ENCODE measurements around the gene TRIM4. TPM values are rescaled to one million over a fixed set of nuclear protein-coding genes. Genes with fewer than 3 reads are reported as not detected.
"Not testable (repeated sequence)": the region's sequence is repeated elsewhere in the genome, so short reads cannot be mapped to it uniquely, and the experiment has no call there.

Gene TRIM4, protein sequence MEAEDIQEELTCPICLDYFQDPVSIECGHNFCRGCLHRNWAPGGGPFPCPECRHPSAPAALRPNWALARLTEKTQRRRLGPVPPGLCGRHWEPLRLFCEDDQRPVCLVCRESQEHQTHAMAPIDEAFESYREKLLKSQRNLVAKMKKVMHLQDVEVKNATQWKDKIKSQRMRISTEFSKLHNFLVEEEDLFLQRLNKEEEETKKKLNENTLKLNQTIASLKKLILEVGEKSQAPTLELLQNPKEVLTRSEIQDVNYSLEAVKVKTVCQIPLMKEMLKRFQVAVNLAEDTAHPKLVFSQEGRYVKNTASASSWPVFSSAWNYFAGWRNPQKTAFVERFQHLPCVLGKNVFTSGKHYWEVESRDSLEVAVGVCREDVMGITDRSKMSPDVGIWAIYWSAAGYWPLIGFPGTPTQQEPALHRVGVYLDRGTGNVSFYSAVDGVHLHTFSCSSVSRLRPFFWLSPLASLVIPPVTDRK
- total RNA-seq = 22.3 and 24.0 TPM in 2 replicates

DNA sequence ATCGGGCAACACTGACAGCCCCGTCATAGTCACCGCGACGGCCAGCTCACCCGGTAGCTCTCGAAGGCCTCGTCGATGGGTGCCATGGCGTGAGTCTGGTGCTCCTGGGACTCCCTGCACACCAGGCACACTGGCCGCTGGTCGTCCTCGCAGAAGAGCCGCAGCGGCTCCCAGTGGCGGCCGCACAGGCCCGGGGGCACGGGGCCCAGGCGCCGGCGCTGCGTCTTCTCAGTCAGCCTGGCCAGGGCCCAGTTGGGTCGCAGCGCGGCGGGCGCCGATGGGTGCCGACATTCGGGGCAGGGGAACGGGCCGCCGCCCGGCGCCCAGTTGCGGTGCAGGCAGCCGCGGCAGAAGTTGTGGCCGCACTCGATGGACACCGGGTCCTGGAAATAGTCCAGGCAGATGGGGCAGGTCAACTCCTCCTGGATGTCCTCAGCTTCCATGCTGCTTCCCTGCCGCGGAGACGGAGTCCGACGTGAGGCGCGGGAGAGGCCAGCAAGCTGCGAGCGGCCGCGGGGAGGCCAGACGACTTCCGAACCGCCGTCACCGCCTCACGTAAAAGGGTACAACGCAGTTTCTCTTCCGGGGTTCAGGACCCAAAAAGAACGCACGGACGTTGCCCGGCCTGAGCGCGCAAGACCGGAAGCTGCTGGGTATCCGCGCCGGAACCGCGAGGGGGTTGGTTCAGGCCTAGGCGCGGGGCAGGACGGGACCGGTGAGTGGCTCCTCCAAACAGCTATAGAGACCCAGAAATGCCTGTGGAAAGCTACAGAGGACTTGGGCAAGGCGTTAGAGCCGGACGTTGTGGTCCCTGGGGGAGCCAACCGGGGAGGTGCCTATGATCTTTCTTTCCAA, at the start of gene TRIM4:
TRIM4 (minus strand) TSS at position 572 of the 855 bp plus-strand sequence; CDS start at position 443, 129 bp downstream.
- Mint-ChIP-seq H3K27me3 (no peaks in the 10 kb centered on the region), H3K4me1 (peaks cover 39% of the 10 kb centered on the region), H3K36me3 (ENCODE audit: low read depth) (peaks cover 44% of the 10 kb centered on the region)

DNA sequence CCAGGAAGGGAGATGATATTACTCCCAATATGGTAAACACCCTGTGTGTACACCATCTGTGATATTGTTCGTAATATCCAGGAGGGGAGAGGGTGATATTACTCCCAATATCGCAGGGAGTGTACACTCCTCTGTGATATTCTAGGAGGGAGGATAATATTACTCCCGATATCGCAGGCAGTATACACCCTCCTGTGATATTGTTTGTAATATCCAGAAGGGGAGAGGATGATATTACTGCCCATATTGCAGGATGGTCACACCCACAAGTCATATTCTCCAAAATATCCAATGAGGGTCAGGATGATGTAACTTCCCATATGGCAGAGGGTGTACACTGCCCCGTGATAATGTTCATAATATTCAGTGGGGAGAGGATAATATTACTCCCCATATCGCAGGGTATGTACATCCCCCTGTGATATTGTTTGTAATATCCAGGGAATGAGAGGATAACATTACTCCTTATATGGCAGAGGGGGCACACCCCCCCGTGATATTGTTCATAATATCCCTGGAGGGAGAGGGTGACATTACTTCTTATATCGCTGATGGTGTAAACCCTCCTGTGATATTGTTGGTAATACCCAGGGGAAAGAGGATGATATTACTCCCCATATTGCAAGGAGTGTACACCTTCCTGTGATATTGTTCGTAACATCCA, 39.4 kb upstream of the TRIM4 start:
- Mint-ChIP-seq H3K36me3 (ENCODE audit: low read depth) (no peaks in the 10 kb centered on the region), H3K27ac (no peak overlapping the region), H3K4me1 (no peaks in the 10 kb centered on the region), H3K9me3 (no peaks in the 10 kb centered on the region), H3K27me3 (peaks cover 5% of the 10 kb centered on the region), H3K4me3 (no peak overlapping the region)
- DNase-seq = no peak
- intact Hi-C loops (cut with micrococcal nuclease) = no loop called here

More for the DNA sequence above, at the start of gene TRIM4:
- Mint-ChIP-seq H3K27ac (peak within 1 kb of the TSS; percentile 92), H3K4me3 (peak within 1 kb of the TSS; percentile 95), H3K9me3 (no peaks in the 10 kb centered on the region)
- DNase-seq = peak; percentile 97
- intact Hi-C loops (cut with micrococcal nuclease) = loop anchor here (1.0 to 2.0 kb wide), 2 partner anchors 162 to 414 kb away; partner anchors contain the start of gene ZNF3

DNA sequence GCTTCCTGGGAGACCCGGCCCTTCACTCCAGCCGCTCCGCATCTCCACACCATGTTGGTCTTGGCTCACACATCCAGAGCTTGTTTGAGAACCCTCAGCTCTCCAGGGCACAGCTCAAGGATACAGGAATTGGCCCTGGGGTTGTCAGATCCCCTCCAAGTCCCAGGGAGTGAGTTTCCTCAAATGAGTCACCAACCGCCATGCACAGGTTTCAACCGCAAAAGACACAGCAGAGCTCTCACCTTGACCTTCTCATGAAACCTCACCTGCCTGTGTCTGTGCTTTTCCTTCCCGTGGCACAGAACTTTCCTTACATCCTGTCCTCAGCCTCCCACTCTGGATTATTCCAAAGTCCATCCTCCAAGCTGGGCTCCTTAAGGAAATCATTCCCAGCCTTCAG, 35.9 kb upstream of the TRIM4 start:
- no peaks in the 10 kb centered on the region for H3K9me3 Mint-ChIP-seq
- no peaks in the 10 kb centered on the region for H3K36me3 Mint-ChIP-seq (ENCODE audit: low read depth)
- no peak for DNase-seq
- no peak overlapping the region for H3K27ac Mint-ChIP-seq
- H3K27me3 Mint-ChIP-seq = peaks cover 8% of the 10 kb centered on the region
- no peak overlapping the region for H3K4me3 Mint-ChIP-seq
- no peaks in the 10 kb centered on the region for H3K4me1 Mint-ChIP-seq
- intact Hi-C loops (cut with micrococcal nuclease) = no loop called here

DNA sequence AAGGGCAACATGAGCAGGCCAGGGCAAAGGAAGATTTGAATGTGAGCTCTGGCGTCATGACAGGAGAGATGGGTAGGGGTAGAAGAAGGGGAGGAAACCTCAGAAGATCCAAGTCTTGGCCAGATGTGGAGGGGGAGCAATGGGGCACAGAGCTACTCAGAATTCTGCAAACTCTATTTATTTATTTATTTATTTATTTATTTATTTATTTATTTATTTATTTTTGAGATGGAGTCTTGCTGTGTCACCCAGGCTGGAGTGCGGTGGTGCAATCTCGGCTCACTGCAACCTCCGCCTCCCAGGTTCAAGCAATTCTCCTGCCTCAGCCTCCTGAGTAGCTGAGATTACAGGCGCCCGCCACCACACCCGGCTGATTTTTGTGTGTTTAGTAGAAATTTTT, 35.3 kb upstream of the TRIM4 start:
- H3K27ac Mint-ChIP-seq = not testable (repeated sequence)

DNA sequence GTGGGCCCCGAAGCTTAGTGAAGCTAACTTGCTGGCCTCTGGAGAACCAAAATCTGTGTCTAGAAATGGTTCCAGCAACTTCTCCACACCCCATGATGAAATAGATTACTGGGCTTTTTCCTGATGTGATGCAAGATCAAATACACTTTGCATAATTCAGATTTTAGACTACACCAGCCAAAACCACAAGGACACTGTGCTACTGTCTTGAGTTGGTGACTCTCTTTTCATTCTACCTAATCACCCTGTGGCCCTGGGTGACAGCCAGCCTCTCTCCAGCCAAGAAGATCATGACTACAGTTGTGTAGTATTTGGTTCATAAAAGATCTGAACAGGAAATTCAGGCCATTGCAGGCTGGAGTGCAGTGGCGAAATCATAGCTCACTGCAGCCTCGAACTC, 34.3 kb upstream of the TRIM4 start:
- H3K27me3 Mint-ChIP-seq = peaks cover 8% of the 10 kb centered on the region
- no peaks in the 10 kb centered on the region for H3K9me3 Mint-ChIP-seq
- H3K4me1 Mint-ChIP-seq = no peaks in the 10 kb centered on the region
- intact Hi-C loops (cut with micrococcal nuclease) = no loop called here
- no peak overlapping the region for H3K27ac Mint-ChIP-seq
- no peak overlapping the region for H3K4me3 Mint-ChIP-seq
- no peak for DNase-seq
- no peaks in the 10 kb centered on the region for H3K36me3 Mint-ChIP-seq (ENCODE audit: low read depth)

More for the DNA sequence above, 35.3 kb upstream of the TRIM4 start:
- H3K27me3 Mint-ChIP-seq; H3K4me3 Mint-ChIP-seq; DNase-seq; H3K36me3 Mint-ChIP-seq (ENCODE audit: low read depth); H3K9me3 Mint-ChIP-seq; intact Hi-C loops (cut with micrococcal nuclease); H3K4me1 Mint-ChIP-seq: not testable (repeated sequence)

DNA sequence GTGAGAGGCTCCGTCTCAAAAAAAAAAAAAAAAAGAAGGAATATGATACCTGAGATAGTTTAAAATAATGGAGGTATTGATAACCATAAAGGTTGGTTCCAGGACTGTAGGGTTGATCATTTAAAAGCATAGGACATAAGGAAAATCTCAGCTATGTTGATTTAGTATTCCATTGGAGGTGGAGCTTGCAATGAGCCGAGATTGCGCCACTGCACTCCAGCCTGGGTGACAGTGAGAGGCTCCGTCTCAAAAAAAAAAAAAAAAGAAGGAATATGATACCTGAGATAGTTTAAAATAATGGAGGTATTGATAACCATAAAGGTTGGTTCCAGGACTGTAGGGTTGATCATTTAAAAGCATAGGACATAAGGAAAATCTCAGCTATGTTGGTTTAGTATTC, 33.3 kb upstream of the TRIM4 start:
- H3K4me3 Mint-ChIP-seq; DNase-seq; H3K4me1 Mint-ChIP-seq; H3K9me3 Mint-ChIP-seq; H3K36me3 Mint-ChIP-seq (ENCODE audit: low read depth); intact Hi-C loops (cut with micrococcal nuclease); H3K27ac Mint-ChIP-seq: not testable (repeated sequence)
- peaks cover 12% of the 10 kb centered on the region for H3K27me3 Mint-ChIP-seq

DNA sequence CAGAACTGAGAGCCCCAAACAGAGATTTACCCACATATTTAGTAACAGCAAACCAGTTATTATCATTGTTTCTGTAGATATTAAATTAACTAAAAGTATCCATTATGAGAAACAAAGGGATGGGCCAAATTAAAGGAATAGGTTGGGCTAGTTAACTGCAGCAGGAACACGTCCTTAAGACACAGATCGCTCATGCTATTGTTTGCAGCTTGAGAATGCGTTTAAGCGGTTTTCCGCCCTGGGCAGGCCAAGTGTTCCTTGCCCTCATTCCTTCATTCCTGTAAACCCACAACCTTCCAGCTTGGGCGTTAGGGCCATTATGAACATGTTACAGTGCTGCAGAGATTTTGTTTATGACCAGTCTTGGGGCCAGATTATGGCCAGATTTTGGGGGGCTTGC, 31.5 kb upstream of the TRIM4 start:
- intact Hi-C loops (cut with micrococcal nuclease); H3K4me1 Mint-ChIP-seq; DNase-seq; H3K36me3 Mint-ChIP-seq (ENCODE audit: low read depth); H3K27ac Mint-ChIP-seq; H3K9me3 Mint-ChIP-seq; H3K4me3 Mint-ChIP-seq: not testable (repeated sequence)
- peaks cover 13% of the 10 kb centered on the region for H3K27me3 Mint-ChIP-seq

DNA sequence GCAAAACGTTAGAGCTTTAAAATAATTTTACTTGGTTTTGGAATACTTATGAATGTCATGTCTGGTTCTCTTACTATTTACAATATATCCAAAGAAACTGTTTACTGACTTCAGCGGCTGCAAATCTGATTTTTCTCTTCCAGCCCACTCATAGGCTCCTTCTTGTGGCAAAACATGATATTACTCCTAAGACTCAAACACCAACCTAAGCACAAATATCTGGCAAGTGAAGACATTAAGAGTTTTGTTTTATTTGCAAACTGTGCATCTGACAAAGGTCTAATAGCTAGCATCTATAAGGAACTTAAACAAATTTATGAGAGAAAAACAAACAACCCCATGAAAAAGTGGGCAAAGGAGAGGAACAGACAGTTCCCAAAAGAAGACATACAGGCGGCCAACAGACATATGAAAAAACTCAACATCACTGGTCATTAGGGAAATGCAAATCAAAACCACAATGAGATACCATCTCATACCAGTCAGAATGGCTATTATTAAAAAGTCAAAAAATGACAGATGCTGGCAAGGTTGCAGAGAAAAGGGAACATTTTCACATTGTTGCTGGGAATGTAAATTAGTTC, 30.4 kb upstream of the TRIM4 start:
- Mint-ChIP-seq H3K4me1 (no peaks in the 10 kb centered on the region), H3K4me3 (no peak overlapping the region), H3K9me3 (no peaks in the 10 kb centered on the region), H3K27me3 (peaks cover 9% of the 10 kb centered on the region), H3K36me3 (ENCODE audit: low read depth) (no peaks in the 10 kb centered on the region), H3K27ac (no peak overlapping the region)
- no peak for DNase-seq
- intact Hi-C loops (cut with micrococcal nuclease) = loop anchor here (1.0 kb wide), 1 partner anchor 20 kb away; the partner anchor contains the start of gene GJC3

DNA sequence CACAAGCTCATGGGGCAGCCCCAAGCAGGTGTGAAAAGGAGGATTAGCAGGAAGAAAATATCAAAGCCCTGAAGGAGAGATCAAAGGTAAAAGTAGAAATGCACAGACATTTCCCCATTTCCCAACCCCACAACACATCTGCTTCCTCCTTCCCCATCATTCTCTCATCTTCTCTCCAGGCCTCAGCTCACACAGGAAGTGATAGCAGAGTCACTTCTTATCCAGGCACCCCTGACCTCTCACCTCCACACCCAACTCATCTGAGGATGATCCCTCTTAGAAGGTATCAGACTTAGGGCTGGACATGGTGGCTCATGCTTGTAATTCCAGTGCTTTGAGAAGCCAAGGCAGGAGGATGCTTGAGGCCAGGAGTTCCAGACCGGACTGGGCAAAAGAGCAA, 28.3 kb upstream of the TRIM4 start:
- DNase-seq = no peak
- H3K4me3 Mint-ChIP-seq = no peak overlapping the region
- peaks cover 14% of the 10 kb centered on the region for H3K27me3 Mint-ChIP-seq
- no peak overlapping the region for H3K27ac Mint-ChIP-seq
- intact Hi-C loops (cut with micrococcal nuclease) = no loop called here
- no peaks in the 10 kb centered on the region for H3K9me3 Mint-ChIP-seq
- no peaks in the 10 kb centered on the region for H3K36me3 Mint-ChIP-seq (ENCODE audit: low read depth)
- peaks cover 4% of the 10 kb centered on the region for H3K4me1 Mint-ChIP-seq

DNA sequence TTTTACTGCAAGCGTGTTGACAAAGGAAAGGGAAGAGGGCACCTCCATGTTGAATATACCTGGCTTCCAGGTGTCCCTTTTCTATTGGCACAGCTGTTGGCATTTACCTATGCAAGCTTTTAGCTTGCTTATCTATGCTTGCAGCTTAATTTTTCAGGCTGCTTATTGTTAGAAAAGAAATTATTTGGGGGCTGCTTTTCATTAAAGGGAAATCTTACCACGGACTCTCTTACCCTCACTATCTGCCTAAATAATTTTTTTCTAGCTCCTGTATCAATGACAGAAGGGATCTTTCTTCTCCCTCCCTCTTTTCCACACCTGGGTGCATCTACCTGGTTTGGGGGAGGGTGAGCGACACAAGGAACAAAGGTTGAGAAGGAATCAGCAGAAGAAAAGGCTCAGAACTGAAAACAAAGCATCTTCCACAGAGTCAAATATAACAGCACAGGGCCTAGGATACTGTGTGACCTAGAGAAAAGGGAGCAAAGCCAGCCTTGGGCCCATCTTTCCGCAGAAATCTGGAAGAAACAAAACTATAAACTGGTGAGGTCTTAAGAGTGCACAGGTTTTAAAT, 25.3 kb upstream of the TRIM4 start:
- Mint-ChIP-seq H3K27ac (no peak overlapping the region), H3K9me3 (no peaks in the 10 kb centered on the region), H3K36me3 (ENCODE audit: low read depth) (no peaks in the 10 kb centered on the region), H3K4me3 (no peak overlapping the region), H3K27me3 (peaks cover 15% of the 10 kb centered on the region), H3K4me1 (peaks cover 4% of the 10 kb centered on the region)
- intact Hi-C loops (cut with micrococcal nuclease) = no loop called here
- no peak for DNase-seq

DNA sequence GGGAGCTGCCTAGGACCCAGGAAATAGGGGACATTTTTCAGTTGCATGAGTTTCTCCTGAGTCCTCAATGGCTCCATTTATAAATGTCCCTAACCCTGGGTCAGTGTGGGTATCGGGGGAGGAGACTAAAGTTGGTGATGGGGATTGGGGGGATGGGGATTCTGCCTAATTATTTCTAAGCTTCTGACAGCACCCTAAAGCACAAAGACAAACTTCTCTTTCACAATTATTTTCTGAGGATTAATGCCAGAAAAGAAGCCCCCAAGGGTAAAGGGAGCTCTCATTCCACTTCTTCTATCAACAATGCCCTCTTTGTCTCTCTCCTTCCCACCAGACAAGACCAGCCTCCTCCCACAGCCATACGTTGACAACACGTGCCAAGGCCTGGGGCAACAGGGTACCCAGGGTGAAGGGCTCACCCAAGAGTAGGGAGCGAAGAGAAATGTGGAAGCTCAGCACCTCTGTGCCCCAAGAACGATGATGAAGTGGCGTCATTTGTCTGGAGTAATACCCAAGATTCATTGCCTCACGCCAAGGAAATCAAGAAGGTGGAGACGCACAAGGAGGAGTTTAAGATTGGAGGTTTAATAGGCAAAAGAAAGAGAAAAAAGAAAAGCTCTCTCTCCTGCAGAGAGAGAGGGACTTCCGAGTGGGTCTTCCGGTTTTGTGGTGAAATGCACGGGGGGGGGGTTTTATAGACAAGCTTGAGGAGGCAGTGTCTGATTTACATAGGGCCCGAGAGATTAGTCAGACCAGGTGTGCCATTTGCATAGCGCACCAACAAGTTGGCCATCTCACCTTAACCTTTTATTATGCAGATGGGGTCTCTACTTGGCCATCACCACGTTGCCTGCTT, 24.5 kb upstream of the TRIM4 start:
- Mint-ChIP-seq H3K36me3 (ENCODE audit: low read depth) (no peaks in the 10 kb centered on the region), H3K27ac (no peak overlapping the region), H3K9me3 (peaks cover 5% of the 10 kb centered on the region), H3K4me3 (no peak overlapping the region), H3K27me3 (peaks cover 19% of the 10 kb centered on the region), H3K4me1 (peaks cover 4% of the 10 kb centered on the region)
- intact Hi-C loops (cut with micrococcal nuclease) = no loop called here
- DNase-seq = no peak

DNA sequence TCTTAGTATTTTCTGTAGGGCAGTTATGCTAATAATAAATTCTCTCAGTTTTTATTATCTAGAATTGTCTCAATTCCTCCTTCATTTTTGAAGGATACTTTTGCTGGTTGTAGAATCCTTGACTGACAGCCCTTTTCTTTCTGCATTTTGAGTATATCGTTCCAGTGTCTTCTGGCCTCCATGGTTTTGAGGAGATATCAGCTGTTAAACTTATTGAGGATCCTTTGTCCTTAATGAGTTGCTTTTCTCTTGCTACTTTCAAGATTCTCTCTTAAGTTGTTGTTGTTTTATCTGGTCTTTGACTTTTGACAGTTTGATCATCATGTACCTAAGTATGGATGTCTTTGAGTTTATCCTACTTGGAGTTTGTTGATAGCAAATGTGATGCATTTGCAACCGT, 19.0 kb upstream of the TRIM4 start:
- DNase-seq = no peak
- Mint-ChIP-seq H3K9me3 (peaks cover 13% of the 10 kb centered on the region), H3K36me3 (ENCODE audit: low read depth) (no peaks in the 10 kb centered on the region), H3K27me3 (peaks cover 19% of the 10 kb centered on the region), H3K4me3 (no peak overlapping the region), H3K4me1 (peaks cover 7% of the 10 kb centered on the region), H3K27ac (no peak overlapping the region)
- intact Hi-C loops (cut with micrococcal nuclease) = no loop called here
